HUES6 (cell line): Measurements from ENCODE around the gene PTPRM.

ENCODE experiments used
- H3K27ac ChIP-seq: 2 replicates; pipeline ENCODE4 v1.7.0; 2013; ENCODE audit warnings: low read depth, mild to moderate bottlenecking, low read length, inconsistent platforms
- H3K27me3 ChIP-seq: 2 replicates; pipeline ENCODE4 v1.6.1; 2013; ENCODE audit warnings: low read length; ENCODE audit not compliant: control insufficient read depth, insufficient read depth
- H3K36me3 ChIP-seq: 2 replicates; pipeline ENCODE4 v1.6.1; 2013; ENCODE audit warnings: low read length; ENCODE audit not compliant: control insufficient read depth, insufficient read depth
- H3K4me1 ChIP-seq: 2 replicates; pipeline ENCODE4 v1.6.1; 2013; ENCODE audit warnings: low read length; ENCODE audit not compliant: control insufficient read depth, insufficient read depth
- H3K4me3 ChIP-seq: 2 replicates; pipeline ENCODE4 v1.5.1; 2013; ENCODE audit warnings: low read depth, low read length
- H3K9ac ChIP-seq: one replicate; pipeline ENCODE4 v1.6.1; 2013; ENCODE audit warnings: mild to moderate bottlenecking, low read length
- H3K9me3 ChIP-seq: 2 replicates; pipeline ENCODE4 v1.6.1; 2013; ENCODE audit warnings: low read depth, low read length; ENCODE audit not compliant: control insufficient read depth, insufficient read depth

Gene PTPRM

GRCh38 chr18:8254654-8255053 lies 687.5 kb downstream of the PTPRM start:
- Histone ChIP-seq H3K9ac (no peak overlapping the region), H3K9me3 (no peaks in the 10 kb centered on the region), H3K27ac (no peak overlapping the region), H3K36me3 (no peaks in the 10 kb centered on the region), H3K4me3 (no peak overlapping the region), H3K4me1 (peaks cover 25% of the 10 kb centered on the region), H3K27me3 (no peaks in the 10 kb centered on the region)

DNA sequence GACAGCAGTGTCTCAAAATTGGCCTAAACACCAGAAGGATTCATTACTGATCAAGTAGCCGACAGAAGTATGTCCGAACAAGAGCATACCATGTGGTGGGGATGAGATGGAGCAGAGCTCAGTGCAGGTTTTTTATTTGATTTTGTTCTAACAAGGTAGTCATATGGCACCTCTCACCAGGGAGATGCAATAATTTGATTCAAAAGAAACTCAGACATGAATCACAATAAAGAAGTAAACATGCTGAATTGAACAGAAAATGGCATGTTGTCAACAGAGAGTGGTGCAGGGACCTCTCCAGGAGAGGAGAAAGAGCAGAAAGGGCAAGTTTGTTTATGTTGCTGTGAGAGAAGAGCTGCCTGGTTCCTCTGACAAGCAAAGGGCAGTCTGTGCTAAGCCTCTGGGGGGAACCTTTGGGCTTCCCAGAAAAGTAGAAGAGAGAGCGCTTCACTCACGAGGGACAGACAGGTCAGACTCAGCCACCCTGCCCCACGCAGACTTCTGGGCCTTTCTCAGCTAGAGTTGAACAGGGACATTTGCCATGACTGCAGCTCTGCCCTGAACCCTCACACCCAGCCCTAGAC lies 690.8 kb downstream of the PTPRM start:
- no peak overlapping the region for H3K9ac ChIP-seq

DNA sequence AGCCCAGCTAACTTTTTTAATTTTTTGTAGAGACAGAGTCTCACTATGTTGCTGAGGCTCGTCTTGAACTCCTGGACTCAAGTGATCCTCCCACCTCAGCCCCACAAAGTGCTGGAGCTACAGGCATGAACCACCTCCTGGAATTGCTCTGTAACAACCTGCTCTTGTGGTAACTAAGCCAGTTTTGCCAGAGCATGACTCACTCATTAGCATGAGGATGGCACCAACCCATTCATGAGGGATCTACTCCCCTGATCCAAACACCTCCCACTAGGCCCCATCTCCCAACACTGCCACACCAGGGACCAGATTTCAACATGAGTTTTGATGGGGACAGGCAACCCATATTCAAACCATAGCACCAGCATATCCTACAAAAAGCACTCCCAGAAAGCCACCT lies 693.2 kb downstream of the PTPRM start:
- peaks cover 21% of the 10 kb centered on the region for H3K4me1 ChIP-seq
- no peak overlapping the region for H3K9ac ChIP-seq

More for the DNA sequence above, 690.8 kb downstream of the PTPRM start:
- Histone ChIP-seq H3K27me3 (no peaks in the 10 kb centered on the region), H3K9me3 (no peaks in the 10 kb centered on the region), H3K27ac (no peak overlapping the region), H3K4me3 (no peak overlapping the region), H3K36me3 (no peaks in the 10 kb centered on the region), H3K4me1 (peaks cover 24% of the 10 kb centered on the region)

GRCh38 chr18:8260827-8261226 lies 693.7 kb downstream of the PTPRM start:
- Histone ChIP-seq H3K27me3 (no peaks in the 10 kb centered on the region), H3K4me1 (peaks cover 21% of the 10 kb centered on the region), H3K4me3 (no peak overlapping the region), H3K9me3 (no peaks in the 10 kb centered on the region), H3K27ac (no peak overlapping the region), H3K36me3 (no peaks in the 10 kb centered on the region), H3K9ac (no peak overlapping the region)

More for the DNA sequence above, 693.2 kb downstream of the PTPRM start:
- no peaks in the 10 kb centered on the region for H3K36me3 ChIP-seq
- no peaks in the 10 kb centered on the region for H3K9me3 ChIP-seq
- no peak overlapping the region for H3K4me3 ChIP-seq
- no peaks in the 10 kb centered on the region for H3K27me3 ChIP-seq
- no peak overlapping the region for H3K27ac ChIP-seq

- Histone ChIP-seq H3K4me1 (peaks cover 21% of the 10 kb centered on the region), H3K27ac (no peak overlapping the region), H3K27me3 (no peaks in the 10 kb centered on the region)
Measured at GRCh38 chr18:8261651-8262091, 694.6 kb downstream of the PTPRM start.

GRCh38 chr18:8262221-8262620 lies 695.1 kb downstream of the PTPRM start:
- Histone ChIP-seq H3K36me3 (no peaks in the 10 kb centered on the region), H3K9ac (no peak overlapping the region), H3K9me3 (no peaks in the 10 kb centered on the region), H3K27me3 (no peaks in the 10 kb centered on the region), H3K4me1 (peaks cover 21% of the 10 kb centered on the region), H3K4me3 (no peak overlapping the region), H3K27ac (no peak overlapping the region)

More at GRCh38 chr18:8261651-8262091, 694.6 kb downstream of the PTPRM start:
- no peak overlapping the region for H3K9ac ChIP-seq
- H3K4me3 ChIP-seq = no peak overlapping the region
- H3K9me3 ChIP-seq = no peaks in the 10 kb centered on the region
- H3K36me3 ChIP-seq = no peaks in the 10 kb centered on the region

- H3K27me3 ChIP-seq = no peaks in the 10 kb centered on the region
- no peak overlapping the region for H3K9ac ChIP-seq
- no peaks in the 10 kb centered on the region for H3K36me3 ChIP-seq
- H3K9me3 ChIP-seq = no peaks in the 10 kb centered on the region
- peaks cover 17% of the 10 kb centered on the region for H3K4me1 ChIP-seq
- H3K27ac ChIP-seq = no peak overlapping the region
- H3K4me3 ChIP-seq = no peak overlapping the region
Measured at GRCh38 chr18:8264116-8264515, 697.0 kb downstream of the PTPRM start.

DNA sequence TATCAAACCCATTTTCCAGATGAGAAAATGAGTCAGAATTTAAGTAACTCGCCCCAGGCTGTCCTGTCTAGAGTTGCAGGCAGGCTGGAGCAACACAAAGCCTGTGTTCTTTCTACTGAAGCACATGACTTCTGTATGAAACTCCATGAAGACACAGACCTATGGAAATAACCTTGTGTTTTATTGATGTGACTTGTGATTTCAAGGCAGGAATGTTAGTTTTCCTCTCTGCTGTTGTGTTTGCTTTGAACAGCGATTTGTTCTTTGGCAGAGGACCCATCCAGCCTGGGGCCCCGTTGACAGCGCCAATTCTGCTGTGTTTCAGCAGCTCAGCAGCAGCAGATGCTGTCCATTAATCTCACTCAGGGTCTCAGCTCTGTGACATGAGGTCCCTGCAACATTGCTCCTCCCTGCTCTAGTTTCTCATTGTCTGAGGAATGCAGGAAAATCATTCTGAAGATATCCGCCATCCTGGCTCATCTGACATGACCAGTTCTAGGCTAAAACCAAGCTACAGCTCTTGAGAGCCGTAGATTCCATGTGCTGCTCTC lies 697.8 kb downstream of the PTPRM start:
- Histone ChIP-seq H3K36me3 (no peaks in the 10 kb centered on the region), H3K9me3 (no peaks in the 10 kb centered on the region), H3K4me1 (peaks cover 14% of the 10 kb centered on the region), H3K4me3 (no peak overlapping the region), H3K27me3 (no peaks in the 10 kb centered on the region), H3K27ac (no peak overlapping the region), H3K9ac (no peak overlapping the region)

DNA sequence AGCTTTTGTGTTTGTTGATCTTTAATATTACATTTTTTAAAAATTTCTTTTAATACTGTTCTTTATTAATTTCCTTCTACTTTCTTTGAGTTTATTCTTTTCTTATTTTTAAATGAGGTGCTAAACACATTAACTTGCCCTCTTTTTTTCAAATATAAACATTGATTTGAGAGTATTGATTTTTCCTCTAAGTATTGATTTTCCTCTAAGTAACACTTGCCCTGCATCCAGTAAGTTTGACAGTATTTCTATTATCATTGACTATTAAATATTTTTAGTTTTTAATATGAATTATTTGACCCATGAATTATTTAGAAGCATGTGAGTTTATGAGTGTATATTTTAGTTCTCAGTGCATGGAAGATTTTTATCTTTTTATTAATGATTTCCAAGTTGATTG lies 705.1 kb downstream of the PTPRM start:
- Histone ChIP-seq H3K27ac (no peak overlapping the region), H3K27me3 (no peaks in the 10 kb centered on the region), H3K4me3 (no peak overlapping the region), H3K36me3 (no peaks in the 10 kb centered on the region), H3K4me1 (no peaks in the 10 kb centered on the region), H3K9ac (no peak overlapping the region), H3K9me3 (no peaks in the 10 kb centered on the region)

- Histone ChIP-seq H3K27me3 (no peaks in the 10 kb centered on the region), H3K9ac (no peak overlapping the region), H3K27ac (no peak overlapping the region), H3K9me3 (no peaks in the 10 kb centered on the region), H3K4me3 (no peak overlapping the region), H3K4me1 (no peaks in the 10 kb centered on the region), H3K36me3 (no peaks in the 10 kb centered on the region)
Measured at GRCh38 chr18:8274370-8274769, 707.3 kb downstream of the PTPRM start.

- Histone ChIP-seq H3K27me3 (no peaks in the 10 kb centered on the region), H3K27ac (no peak overlapping the region), H3K36me3 (no peaks in the 10 kb centered on the region)
Measured at GRCh38 chr18:8276406-8276805, 709.3 kb downstream of the PTPRM start.

More at GRCh38 chr18:8276406-8276805, 709.3 kb downstream of the PTPRM start:
- H3K4me1 ChIP-seq = 0 out of 2 replicates have a peak, but pooled peaks cover 6% of the 10 kb centered on the region
- H3K4me3 ChIP-seq = no peak overlapping the region
- H3K9ac ChIP-seq = no peak overlapping the region
- no peaks in the 10 kb centered on the region for H3K9me3 ChIP-seq
